NCI-H187 treated with DMSO at 0.1 percent for 48 hours (cell line): ENCODE data around the gene NMNAT2.

Experiments used
- DNase-seq: peaks from one replicate; lab custom pipeline; 2025; lab: John Stamatoyannopoulos, UW

Gene NMNAT2

GRCh38 chr1:183236158-183236725, 181.9 kb downstream of the NMNAT2 start:
- DNase-seq, result no peak

- DNase-seq, result no peak
Observed at GRCh38 chr1:183235503-183235902, 182.7 kb downstream of the NMNAT2 start.

GRCh38 chr1:183234660-183235476, 183.3 kb downstream of the NMNAT2 start:
- peak; percentile 72 for DNase-seq

- no peak for DNase-seq
Observed at GRCh38 chr1:183233113-183233512, 185.1 kb downstream of the NMNAT2 start.

- no peak for DNase-seq
Observed at GRCh38 chr1:183231545-183231944, 186.6 kb downstream of the NMNAT2 start.

GRCh38 chr1:183230413-183230812, 187.8 kb downstream of the NMNAT2 start:
- DNase-seq, result no peak

- no peak for DNase-seq
Observed at GRCh38 chr1:183228347-183229220, 189.6 kb downstream of the NMNAT2 start.

- no peak for DNase-seq
Observed at GRCh38 chr1:183227422-183228346, 190.5 kb downstream of the NMNAT2 start.

- peak; percentile 51 for DNase-seq
Observed at GRCh38 chr1:183226963-183227362, 191.2 kb downstream of the NMNAT2 start.

- no peak for DNase-seq
Observed at GRCh38 chr1:183226361-183226760, 191.8 kb downstream of the NMNAT2 start.

- DNase-seq, result no peak
Observed at GRCh38 chr1:183223467-183223866, 194.7 kb downstream of the NMNAT2 start.

- no peak for DNase-seq
Observed at GRCh38 chr1:183222909-183223308, 195.3 kb downstream of the NMNAT2 start.

GRCh38 chr1:183219616-183220009, 198.6 kb downstream of the NMNAT2 start:
- no peak for DNase-seq

- no peak for DNase-seq
Observed at GRCh38 chr1:183218971-183219615, 199.1 kb downstream of the NMNAT2 start.

GRCh38 chr1:183218027-183218618, 200.1 kb downstream of the NMNAT2 start:
- DNase-seq, result no peak

GRCh38 chr1:183215936-183216335, 202.2 kb downstream of the NMNAT2 start:
- DNase-seq, result no peak

- DNase-seq, result peak; percentile 86
Observed at GRCh38 chr1:183215076-183215720, 203.0 kb downstream of the NMNAT2 start.

- no peak for DNase-seq
Observed at GRCh38 chr1:183214021-183214970, 203.9 kb downstream of the NMNAT2 start.

GRCh38 chr1:183212870-183213269, 205.3 kb downstream of the NMNAT2 start:
- DNase-seq, result no peak
